Activated CD8-positive, alpha-beta memory T cell treated with anti-CD3 and anti-CD28 coated beads, Interleukin-2, amount 50 U/mL, for 1 hour (primary cell): ENCODE data around the gene IFITM1.
"Not testable (repeated sequence)": the region's sequence is repeated elsewhere in the genome, so short reads cannot be mapped to it uniquely, and the experiment has no call there.

Source experiments
- DNase-seq: peaks from one replicate; pipeline ENCODE4 v3.0.0-alpha.2; 2020; ENCODE audit errors: extremely low read depth

The IFITM1 gene

DNA sequence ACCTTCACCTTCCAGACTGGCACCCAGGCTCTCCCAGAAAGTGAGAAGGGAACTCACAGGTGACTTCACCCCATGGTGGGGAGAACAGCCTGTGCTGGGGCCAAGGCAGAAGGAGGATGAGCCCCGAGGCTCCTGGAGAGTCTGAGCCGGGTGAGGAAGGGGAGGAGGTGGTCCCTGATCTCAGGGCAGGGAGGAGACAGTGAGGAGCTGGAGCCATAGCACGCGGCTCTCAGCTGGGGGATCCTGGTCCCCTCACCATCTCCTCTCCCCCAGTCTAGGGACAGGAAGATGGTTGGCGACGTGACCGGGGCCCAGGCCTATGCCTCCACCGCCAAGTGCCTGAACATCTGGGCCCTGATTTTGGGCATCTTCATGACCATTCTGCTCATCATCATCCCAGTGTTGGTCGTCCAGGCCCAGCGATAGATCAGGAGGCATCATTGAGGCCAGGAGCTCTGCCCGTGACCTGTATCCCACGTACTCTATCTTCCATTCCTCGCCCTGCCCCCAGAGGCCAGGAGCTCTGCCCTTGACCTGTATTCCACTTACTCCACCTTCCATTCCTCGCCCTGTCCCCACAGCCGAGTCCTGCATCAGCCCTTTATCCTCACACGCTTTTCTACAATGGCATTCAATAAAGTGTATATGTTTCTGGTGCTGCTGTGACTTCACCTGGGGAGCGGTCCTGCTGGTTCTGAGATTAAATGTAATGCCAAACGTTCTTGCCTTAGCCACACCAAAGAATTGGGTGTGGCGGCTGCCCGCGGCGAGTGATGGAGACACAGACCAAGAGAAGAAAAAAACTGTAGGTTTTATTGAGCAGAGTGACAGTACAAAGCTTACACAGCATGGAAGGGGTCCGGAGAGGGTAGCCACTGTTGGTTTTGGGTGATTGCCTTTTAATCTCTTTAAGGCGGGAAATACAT lies 4.8 kb upstream of the IFITM1 start:
- not testable (repeated sequence) for DNase-seq

DNA sequence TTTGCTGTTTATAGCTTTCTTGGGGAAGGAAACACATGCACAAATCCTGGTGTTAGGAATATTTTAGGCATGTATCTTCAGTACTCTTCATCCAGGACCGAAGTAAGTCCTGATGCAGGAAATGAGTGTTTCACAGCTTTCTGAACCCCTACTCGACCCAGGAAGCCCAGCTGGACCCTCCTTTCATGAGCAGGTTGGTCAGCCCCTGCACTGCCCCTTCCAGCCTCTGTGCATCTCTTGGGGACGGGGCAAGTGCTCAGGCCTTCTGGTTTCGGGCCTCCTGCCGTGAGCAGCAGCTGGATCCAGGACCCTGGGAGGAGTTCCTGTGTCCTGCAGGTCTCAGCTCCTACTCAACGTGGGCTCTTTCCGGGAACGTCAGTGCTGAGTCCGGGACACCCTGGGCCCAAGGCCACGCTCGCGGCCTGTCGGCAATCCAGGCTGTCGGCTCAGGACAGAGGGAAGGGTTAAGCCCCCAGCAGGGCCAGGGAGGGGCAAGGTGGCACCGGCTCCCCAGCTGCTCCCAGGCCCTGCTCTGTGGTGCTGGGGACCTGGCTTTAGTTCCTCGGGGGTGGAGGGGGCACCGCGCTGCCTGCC lies 3.8 kb upstream of the IFITM1 start:
- DNase-seq = not testable (repeated sequence)

DNA sequence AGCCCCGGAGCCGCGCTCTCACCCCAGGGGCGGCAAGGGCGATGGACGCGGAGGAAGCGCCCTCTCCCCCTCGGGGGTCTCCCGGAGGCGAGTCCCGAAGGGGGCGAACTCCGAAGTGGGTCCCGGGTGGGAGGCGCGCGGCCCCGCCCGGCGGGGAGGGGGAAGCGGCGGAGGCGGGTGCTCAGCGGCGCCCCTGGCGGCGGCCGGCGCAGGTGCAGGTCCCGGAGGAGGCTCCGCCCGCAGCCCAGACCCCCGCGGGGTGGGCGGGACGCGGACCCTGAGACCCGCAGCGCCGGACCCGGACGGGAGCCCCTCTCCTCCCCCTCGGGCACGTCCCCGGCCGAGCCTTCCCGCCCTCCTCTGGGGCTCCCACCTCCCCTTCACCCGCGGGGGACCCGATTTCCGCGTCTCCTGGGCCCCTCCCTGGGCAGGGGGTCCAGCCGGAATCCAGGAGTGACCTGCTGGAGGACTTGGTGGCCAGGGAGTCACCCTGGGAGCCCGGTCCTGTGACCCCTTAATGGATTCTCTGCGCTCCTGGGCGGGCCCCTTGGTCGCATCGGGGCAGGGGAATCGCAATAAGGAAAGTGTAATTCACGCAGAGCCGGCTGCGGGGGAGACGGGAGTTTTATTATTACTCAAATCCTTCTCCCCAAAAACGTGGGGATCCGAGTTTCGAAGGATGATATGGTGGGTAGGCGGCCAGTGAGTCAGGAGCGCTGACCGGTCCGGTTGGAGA lies 2.7 kb upstream of the IFITM1 start:
- DNase-seq = not testable (repeated sequence)

DNA sequence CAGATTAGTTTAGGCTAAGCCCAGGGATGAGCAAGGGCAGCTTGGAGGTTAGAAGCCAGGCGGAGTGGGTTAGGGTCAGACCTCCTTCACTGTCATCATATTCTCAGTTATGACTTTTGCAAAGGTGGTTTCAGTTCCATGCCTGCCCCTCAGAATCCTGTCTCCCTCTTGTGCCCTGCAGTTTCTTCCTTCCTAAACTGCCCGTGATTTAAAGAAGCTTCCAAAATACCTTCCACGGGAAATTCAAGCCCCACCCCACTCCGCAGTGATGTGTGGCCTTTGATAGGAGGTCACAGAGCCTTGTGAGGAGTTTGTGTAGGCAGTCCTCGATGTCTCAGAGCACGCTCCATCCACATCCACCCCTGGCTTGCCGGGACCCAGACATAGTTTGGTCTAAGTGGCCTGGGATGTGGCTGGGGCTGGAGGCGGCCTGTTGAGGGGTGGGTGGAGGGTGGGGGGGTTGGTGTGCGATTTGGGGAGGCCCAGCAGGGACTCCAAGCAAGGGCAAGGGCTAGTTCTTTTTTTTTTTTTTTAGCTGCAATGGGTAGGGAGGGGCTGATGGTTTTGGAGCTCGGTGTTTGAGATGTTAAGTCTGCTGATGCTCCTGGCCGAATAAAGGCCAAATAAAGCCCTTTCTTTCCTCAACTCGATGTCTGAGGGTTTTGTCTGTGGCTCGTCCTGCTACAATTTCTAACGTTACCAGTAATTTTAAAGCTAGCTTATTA lies 1.6 kb upstream of the IFITM1 start:
- no peak for DNase-seq

DNA sequence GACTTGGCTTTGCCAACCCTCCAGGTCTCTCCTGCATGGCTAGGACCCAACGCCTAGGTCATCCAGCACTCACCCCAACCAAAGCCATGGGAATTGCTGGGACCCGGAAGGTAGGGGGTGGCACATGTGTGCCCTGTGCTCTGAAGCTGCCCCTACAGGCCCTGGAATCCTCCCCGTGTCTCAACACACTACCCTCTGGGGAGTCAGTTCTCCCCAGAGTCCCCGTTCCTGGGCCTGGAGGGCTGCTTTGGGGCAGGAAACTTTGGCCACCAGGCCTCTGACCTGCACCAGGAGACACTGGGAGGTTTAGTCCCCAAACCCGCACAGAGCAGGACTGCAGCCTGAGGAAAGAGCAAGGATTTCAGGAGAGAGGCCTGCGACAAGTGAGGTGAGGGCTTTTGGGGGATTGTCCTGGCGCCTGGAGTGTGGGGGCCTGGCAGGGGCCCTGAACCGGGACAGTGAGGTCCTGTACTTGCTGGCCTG lies 495 bp upstream of the IFITM1 start:
- DNase-seq = no peak

DNA sequence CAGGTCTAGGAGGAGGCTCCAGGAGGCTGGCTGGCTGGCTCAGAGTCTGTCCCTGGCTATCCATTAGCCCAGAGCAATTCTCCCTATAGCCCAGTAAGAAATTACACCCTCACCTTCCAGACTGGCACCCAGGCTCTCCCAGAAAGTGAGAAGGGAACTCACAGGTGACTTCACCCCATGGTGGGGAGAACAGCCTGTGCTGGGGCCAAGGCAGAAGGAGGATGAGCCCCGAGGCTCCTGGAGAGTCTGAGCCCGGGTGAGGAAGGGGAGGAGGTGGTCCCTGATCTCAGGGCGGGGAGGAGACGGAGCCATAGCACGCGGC lies 675 bp downstream of the IFITM1 start:
- not testable (repeated sequence) for DNase-seq

DNA sequence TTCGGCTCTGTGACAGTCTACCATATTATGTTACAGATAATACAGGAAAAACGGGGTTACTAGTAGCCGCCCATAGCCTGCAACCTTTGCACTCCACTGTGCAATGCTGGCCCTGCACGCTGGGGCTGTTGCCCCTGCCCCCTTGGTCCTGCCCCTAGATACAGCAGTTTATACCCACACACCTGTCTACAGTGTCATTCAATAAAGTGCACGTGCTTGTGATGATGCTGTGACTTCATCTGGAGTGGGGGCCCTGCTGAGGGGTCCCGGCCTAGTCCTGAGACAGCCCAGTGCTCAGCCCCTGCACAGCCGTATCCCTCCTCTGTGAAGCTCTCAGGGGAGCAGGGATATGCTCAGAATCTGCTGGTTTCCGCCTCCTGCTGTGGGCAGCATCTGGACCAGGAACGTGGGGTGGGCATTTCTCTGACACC lies 1.2 kb downstream of the IFITM1 start:
- DNase-seq = no peak

DNA sequence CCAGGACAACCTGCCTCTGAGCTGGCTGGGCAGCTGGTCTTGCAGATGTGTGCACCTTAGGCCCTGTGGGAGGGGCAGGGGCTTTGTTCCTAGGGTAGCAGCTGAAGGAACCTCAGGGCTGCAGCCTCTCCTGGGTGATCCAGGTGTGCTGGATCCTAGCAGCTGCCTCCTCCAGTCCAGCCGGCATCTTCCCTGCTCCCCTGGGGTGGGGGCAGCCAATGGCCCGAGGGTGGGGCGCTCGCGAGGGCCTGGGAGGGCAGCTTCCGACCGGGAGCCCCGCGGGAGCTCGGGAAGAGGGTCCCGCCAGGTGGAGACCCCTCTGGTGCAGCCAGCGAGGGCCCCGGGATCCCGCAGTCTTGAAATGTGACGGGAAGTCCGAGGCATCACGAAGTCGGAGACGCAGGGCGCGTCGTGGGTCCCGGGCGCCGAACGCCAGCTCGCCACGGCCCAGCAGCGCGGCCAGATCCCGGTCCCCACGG lies 1.7 kb downstream of the IFITM1 start:
- no peak for DNase-seq

DNA sequence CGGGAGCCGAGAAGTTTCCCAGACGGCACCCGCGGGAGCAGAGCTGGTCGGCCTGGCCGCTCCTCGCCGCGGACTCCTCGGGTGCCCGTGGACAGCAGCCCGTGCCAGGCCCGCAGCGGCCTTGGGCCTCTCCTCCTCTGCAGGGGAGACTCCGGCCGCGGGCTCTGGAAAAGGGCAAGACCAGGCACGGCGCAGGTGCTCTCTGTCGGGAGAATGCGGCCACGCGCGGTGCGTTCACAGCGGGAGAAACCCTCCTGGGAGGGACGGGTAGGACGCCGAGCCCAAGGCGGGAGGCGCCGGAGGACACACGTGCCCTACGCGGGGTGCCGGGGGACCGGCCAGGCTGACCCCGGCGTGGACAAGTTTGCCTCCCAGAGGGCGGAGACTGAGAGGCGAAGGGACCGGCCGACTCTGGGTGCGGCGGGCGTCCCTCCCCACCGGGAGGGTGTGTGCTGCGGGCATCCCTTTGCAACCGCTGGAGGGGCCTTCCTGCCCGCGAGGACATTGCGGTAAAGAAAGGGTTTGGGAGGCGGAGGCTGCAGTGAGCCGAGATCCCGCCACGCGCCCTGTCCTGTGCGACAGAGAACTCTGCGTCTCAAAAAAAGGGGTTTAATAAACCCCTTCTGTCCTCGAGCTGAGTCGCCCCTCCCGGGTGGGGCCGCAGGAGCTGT lies 2.3 kb downstream of the IFITM1 start:
- no peak for DNase-seq

DNA sequence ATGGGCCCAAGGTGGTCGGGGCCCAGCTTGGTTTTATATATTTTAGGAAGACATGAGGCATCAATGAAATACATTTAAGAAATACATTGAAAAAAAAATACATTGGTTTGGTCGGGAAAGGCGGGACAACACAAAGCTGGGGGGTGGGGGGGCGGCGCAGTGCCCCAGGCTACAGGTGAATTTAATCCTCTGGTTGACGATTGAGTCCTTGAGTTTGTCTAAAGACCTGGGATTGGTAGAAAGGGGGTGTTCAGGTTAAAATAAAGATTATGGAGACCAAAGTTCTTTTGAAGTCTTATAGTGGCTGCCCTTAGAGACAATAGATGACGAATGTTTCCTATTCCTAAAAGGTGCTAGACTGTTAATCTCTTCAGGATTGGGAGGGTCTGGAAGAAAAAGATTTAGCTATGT lies 3.1 kb downstream of the IFITM1 start:
- no peak for DNase-seq

DNA sequence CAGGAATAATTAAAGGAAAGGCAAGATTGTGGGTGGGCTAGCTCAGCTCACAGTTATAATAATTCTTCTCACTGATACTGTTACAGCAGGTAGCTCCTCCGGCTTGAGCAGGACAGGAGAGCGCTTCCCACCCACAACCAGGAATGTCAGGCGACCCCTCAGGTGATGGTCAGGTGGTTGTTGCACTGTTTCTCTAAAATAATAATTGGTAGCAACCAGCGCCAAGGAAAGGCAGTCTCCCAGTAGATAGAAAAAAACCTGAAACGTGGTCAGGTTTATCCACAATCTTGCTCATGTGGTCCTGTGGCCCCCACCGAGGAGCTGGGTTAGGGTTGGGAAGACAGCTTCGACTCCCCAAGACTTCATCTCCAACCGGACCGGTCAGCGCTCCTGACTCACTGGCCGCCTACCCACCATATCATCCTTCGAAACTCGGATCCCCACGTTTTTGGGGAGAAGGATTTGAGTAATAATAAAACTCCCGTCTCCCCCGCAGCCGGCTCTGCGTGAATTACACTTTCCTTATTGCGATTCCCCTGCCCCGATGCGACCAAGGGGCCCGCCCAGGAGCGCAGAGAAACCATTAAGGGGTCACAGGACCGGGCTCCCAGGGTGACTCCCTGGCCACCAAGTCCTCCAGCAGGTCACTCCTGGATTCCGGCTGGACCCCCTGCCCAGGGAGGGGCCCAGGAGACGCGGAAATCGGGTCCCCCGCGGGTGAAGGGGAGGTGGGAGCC lies 4.0 kb downstream of the IFITM1 start:
- DNase-seq = not testable (repeated sequence)

DNA sequence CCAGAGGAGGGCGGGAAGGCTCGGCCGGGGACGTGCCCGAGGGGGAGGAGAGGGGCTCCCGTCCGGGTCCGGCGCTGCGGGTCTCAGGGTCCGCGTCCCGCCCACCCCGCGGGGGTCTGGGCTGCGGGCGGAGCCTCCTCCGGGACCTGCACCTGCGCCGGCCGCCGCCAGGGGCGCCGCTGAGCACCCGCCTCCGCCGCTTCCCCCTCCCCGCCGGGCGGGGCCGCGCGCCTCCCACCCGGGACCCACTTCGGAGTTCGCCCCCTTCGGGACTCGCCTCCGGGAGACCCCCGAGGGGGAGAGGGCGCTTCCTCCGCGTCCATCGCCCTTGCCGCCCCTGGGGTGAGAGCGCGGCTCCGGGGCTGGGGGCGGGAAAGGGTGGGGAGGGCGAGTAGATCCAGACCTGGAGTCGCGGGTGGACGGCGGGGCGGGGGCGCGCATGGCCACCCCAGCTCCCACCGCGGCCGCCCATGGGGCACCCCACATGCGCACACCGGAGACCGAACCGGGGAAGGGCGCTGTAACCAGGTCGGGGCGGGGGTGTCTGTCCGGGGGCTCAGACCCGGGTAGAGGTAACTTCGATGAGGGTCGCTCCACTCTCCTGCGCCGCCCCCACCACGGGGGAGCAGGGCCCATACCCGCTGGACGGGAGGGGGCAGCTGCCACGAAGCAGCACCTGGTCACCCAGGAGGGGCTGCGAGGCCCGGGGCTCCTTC lies 4.7 kb downstream of the IFITM1 start:
- not testable (repeated sequence) for DNase-seq

DNA sequence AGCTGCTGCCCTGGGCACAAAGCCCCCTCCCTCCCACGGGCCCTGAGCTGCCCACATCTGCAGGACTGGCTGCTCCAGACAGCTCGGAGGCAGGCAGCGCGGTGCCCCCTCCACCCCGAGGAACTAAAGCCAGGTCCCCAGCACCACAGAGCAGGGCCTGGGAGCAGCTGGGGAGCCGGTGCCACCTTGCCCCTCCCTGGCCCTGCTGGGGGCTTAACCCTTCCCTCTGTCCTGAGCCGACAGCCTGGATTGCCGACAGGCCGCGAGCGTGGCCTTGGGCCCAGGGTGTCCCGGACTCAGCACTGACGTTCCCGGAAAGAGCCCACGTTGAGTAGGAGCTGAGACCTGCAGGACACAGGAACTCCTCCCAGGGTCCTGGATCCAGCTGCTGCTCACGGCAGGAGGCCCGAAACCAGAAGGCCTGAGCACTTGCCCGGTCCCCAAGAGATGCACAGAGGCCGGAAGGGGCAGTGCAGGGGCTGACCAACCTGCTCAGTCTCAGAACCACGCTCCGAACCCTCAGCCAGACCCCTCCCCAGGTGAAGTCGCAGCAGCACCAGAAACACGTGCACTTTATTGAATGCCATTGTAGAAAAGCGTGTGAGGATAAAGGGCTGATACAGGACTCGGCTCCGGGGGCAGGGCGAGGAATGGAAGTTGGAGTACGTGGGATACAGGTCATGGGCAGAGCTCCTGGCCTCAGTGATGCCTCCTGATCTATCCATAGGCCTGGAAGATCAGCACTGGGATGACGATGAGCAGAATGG lies 5.5 kb downstream of the IFITM1 start:
- DNase-seq = not testable (repeated sequence)

DNA sequence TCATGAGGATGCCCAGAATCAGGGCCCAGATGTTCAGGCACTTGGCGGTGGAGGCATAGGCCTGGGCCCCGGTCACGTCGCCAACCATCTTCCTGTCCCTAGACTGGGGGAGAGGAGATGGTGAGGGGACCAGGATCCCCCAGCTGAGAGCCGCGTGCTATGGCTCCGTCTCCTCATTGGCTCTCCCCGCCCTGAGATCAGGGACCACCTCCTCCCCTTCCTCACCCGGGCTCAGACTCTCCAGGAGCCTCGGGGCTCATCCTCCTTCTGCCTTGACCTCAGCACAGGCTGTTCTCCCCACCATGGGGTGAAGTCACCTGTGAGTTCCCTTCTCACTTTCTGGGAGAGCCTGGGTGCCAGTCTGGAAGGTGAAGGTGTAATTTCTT lies 6.0 kb downstream of the IFITM1 start:
- not testable (repeated sequence) for DNase-seq

DNA sequence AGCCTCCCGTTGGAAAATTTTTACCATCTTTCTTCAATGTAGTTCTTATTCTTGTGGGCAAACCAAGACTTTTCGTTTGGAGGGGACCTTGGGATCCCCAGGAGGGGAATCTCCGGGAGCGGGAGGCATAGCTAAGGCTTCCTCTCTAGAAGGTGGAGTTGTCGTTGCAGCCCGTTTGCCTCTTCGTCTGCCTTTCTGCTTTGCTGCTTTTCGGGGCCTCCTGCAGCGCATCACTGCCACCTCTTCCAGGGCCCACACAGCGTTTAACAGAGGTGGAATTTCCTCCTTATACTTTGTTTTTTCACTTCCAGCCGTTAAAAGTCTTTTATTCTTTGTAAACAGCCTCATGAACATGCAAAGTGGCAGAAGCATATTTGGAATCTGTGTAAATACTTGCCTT lies 10.3 kb downstream of the IFITM1 start:
- DNase-seq = no peak

DNA sequence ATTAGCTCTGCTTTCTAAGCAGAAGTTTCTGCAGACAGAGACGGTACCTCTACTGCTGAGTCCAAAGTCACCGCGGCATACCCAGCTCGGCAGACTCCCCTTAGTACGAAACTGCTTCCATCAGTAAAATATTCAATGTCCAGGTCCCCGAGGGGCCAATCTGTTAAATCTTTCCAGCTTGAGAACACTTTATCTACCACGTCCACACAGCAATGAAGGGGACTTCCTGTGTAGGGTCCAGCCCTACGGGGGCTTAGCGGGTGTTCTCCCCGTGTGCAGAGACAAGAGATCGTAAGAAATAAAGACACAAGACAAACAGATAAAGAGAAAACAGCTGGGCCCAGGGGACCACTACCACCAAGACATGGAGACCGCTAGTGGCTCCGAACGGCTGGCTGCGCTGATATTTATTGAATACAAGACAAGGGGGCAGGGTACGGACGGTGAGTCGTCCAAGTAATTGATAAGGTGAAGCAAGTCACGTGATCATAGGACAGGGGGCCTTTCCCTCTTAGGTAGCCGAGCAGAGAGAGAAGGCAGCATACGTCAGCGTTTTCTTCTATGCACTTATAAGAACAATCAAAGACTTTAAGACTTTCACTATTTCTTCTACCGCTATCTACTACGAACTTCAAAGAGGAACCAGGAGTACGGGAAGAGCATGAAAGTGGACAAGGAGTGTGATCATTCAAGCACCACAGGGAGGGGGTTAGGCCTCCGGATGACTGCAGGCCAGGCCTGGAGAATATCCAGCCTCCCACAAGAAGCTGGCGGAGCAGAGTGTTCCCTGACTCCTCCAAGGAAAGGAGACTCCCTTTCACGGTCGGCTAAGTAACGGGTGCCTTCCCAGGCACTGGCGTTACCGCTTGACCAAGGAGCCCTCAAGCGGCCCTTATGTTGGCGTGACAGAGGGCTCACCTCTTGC lies 11.0 kb downstream of the IFITM1 start:
- DNase-seq = not testable (repeated sequence)

DNA sequence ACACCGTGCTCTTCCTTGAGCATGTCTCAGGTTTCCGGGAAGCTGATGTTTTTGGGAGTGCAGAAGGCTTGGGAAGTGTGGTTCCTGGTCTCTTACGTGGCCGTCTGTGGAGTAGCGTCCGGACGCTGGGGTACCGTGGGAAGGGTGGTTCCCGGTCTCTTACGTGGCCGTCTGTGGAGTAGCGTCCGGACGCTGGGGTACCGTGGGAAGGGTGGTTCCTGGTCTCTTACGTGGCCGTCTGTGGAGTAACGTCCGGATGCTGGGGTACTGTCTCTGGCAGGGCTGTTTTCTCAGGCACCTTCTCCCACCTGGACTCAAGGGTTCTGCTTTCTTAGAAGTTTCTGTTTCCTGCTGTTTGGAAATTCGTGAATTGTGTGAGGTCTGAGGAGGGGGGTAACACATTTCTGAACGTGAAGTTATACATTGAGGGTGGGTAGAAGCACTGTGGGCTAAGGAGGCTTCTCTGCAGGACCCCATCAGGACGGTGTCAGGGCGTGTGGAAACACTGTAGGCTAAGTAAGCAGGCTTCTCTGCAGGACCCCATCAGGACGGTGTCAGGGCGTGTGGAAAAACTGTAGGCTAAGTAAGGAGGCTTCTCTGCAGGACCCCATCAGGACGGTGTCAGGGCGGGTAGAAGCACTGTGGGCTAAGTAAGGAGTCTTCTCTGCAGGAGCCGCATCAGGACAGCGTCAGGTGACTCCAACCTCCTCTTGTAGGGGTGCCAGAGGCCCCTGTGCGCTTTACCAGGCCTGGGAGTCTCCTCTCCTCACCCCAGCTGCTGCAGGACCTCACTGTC lies 12.2 kb downstream of the IFITM1 start:
- no peak for DNase-seq
